Skeletal muscle cell (primary cell): ENCODE data around the gene MICU2.

Experiments
- DNase-seq: peaks from one replicate; pipeline ENCODE4 v3.0.0-alpha.2; 2010; ENCODE audit warnings: low read depth
- H3K4me3 ChIP-seq: 2 replicates; pipeline ENCODE4 v1.5.1; 2011; ENCODE audit warnings: low read depth, mild to moderate bottlenecking, control low read depth, low read length, moderate library complexity

Gene MICU2

DNA sequence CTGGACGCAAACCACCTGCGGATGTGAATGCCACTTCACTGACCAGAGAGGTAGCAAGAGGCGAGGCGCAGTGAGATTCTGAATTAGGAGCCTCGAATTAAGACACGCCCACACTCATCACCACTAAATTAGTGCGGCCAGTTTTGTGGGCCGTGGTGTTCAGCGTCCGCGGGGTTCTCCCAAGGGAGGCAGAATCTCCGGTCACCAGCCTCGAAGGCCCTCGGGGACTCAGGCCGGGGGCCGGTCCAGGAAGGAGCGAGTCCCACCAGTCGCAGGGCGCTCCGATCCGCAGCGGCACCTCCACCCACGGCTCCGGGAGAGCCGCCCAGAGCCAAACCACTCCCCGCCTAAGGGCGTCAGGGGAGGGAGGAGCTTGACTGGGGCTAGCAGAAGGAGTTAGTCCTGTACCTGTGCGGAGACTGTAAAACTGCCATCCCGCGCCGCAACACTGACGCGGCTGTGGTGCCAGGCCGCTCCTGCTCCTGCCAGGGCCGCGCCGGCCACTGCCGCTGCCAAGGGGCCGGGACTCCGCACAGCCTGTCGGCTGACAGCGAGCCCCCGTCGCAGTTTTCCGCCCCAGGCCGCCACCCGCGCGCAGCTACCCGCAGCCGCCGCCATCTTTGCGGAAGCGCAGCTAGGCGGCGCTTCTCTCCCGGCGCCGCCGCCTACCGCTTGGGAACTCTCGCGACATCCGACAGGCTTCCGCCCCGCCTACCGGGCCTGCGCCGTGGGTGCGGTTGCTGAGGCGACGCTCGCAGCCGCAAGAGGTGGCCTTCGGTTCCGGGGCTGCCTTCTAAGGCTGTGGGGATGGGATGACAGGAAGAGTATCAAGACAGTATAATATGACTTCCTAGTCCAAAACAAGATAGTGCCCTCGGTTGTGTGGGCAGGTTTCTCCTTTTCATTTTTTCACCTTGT, at the start of gene MICU2:
TSS of gene MICU2 (minus strand) at position 640 of the 918 bp plus-strand sequence. CDS start at position 618, 22 bp downstream.
- H3K4me3 ChIP-seq = peak within 1 kb of the TSS; percentile 91
- peak; percentile 83 for DNase-seq

- no peak overlapping the region for H3K4me3 ChIP-seq
- DNase-seq = no peak
Measured at GRCh38 chr13:21641629-21642028, 37.7 kb upstream of the MICU2 start.

- DNase-seq = no peak
- H3K4me3 ChIP-seq = no peak overlapping the region
Measured at GRCh38 chr13:21639561-21639960, 35.6 kb upstream of the MICU2 start.

DNA sequence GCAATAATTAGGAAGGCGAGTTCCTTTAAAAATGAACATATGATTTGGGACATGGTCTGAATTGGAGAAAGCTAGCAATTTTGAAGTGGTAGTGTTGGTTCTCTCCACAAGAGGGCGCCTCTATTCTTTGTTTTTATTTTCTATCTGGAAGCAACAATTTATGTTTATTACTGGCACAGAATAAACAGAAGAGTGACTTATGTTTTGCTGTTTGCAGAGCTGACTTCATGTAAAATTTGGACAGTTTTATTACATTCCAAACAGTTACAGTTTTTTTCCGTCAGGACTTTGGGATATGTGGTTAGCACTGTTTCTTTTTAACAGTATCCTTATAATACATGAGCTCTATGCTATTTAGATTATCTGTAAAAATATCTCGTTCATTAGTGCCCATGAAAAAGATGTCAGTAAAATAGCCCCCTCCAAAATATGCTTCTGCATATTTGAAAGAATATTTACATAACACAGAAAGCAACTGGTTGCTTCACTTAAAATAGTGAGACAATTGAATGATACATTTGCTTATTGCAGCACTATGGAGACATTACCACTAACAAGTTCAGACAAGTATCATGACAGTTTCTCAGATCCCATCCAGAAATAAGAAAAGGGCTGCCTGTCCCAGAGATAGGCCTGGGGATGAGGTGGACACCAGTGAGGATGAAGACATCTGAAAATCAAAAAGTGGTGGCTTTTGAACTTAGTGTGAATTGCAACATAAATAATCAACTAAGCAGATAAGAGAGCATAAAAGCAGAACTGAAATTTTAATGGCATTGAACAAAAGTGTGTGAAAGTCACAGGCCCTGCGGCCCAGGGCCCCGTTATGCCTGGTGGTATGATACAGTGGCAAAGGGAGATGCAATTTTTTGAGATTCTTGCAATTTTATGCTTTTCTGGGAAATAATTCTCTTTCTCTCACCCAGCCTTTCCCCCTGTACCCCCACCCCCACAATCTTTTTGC, 34.6 kb upstream of the MICU2 start:
- DNase-seq = no peak
- no peak overlapping the region for H3K4me3 ChIP-seq

DNA sequence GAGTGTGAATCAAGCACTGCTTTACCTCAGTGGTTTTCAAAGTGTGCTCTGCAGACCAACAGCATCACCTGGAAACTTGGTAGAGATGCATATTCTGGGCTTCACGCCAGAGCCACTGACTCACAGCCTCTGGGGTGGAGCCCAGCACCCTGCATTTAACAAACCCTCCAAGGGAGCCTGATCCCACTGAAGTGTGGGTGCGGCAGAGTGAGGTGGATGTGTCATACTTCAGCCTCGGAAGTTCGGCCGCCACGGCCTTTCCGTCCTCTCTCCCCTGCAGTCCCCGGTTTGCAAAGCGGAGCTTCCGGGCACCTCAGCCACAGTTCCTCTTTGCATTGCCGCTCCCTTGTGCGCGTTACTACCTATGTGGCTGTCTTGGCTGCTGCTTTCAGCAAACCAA, 33.3 kb upstream of the MICU2 start:
- H3K4me3 ChIP-seq = no peak overlapping the region
- DNase-seq = no peak

DNA sequence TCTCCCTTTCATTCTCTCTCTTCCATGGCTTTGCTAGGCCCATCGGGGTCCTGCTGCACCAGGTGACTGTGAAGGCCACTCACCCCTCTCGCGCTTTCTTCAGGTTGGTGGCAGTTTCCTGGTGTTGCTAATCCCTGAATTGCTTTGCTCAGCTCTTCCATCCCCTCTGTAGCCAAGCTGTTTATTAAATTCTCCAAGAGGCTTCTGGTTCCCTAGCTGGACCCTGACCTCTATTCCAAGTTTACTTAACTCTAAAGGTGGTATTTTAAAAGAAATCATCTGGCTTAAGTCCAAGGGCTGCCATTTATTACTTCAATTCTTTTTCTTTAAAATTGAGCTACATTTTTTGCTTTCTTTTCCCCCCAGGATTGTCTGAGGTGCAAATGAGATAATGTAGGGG, 32.7 kb upstream of the MICU2 start:
- no peak overlapping the region for H3K4me3 ChIP-seq
- DNase-seq = no peak

GRCh38 chr13:21632196-21632595, 28.2 kb upstream of the MICU2 start:
- no peak overlapping the region for H3K4me3 ChIP-seq
- no peak for DNase-seq

DNA sequence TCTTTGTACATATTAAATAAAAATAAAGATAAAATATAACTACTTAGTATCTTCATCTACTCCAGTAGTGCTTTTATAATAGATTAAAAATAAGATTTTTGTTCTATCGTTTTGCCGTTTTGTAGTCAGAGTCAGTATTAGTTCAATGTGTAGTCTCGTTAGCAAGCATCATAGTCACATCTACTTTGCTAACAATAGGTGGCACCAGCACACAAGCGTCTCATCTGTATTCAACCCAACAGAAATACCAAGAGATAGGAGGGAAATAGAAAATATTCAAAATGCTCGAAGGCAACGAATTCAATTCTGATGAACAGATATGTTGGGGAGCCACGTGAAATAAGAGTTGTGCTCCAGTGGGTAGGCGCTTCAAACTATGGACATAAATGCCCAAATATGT, 21.4 kb upstream of the MICU2 start:
- H3K4me3 ChIP-seq = no peak overlapping the region
- no peak for DNase-seq

DNA sequence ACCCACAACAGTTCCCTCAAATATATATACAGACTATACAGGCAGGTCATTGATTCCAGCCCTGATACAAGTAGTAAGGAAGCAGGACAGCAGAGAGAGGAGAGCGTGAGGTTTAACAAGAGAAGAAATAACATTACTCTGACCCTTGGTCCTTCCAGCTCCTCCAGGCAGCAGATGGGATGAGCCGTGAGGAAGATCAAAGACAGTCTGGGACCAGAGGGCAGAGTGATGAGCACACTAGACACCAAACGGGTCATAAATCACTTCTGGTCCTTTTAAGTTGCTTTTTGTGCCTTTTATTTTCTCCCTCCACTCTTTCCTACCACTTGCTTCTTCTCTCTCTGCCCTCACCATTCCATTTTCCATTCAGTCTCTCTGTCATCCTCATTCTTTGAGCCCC, 16.9 kb upstream of the MICU2 start:
- DNase-seq = no peak
- H3K4me3 ChIP-seq = no peak overlapping the region

- no peak for DNase-seq
Measured at GRCh38 chr13:21619633-21620220, 15.8 kb upstream of the MICU2 start.

DNA sequence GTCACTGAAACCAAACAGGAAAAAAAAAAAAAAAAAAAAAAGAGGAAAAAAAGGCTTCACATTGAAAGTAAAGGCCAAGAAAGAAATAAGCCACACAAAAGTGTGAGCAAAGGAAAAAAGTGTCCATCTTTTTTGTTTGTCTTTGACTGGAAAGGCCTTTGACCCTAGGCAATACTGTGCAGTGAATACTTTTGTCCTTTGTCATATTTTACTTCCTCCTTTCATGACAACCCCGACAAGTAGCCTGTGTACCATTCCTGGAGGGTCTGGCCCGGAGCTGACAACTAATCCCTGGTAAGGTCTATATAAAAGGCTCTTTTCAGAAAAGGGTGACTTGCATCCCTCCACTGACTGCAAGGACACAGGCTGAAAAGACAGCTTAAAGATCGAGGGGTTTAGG, 12.9 kb upstream of the MICU2 start:
- no peak for DNase-seq
- H3K4me3 ChIP-seq = no peak overlapping the region

More at GRCh38 chr13:21619633-21620220, 15.8 kb upstream of the MICU2 start:
- H3K4me3 ChIP-seq = no peak overlapping the region

DNA sequence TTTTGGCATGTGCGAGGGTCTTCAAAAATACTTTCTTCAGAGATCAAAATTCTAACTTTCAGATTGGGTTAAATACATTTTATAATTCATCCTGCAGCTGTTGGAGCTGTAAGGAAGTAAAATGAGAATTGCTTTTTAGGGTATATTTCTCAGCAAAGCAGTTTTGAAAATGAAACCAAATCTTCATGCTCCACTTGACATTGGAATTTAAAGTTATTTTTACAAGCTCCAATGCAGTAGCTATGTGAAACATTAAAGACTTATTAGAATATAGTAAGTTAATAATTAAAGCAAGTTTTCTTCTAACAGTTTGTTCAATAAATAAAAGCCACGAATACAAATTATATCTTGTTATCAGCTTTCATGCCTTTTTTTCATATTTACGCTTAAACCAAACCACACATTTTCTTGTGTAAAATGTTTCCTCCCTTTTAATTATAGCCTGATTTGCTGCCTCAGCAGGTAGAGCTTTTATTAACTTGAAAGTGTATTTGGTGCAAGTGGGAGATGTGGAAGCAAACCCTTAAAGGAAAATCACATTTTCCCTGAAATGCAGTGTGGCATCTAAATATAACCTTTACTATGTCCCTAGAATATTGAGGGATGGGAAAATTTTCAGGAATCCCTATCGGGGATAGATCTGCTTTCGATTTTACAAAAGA, 12.4 kb upstream of the MICU2 start:
- no peak overlapping the region for H3K4me3 ChIP-seq
- no peak for DNase-seq

GRCh38 chr13:21615427-21615826, 11.5 kb upstream of the MICU2 start:
- H3K4me3 ChIP-seq = no peak overlapping the region
- no peak for DNase-seq

- no peak overlapping the region for H3K4me3 ChIP-seq
- no peak for DNase-seq
Measured at GRCh38 chr13:21613791-21614190, 9.8 kb upstream of the MICU2 start.

- DNase-seq = no peak
- H3K4me3 ChIP-seq = no peak overlapping the region
Measured at GRCh38 chr13:21611385-21611784, 7.4 kb upstream of the MICU2 start.

DNA sequence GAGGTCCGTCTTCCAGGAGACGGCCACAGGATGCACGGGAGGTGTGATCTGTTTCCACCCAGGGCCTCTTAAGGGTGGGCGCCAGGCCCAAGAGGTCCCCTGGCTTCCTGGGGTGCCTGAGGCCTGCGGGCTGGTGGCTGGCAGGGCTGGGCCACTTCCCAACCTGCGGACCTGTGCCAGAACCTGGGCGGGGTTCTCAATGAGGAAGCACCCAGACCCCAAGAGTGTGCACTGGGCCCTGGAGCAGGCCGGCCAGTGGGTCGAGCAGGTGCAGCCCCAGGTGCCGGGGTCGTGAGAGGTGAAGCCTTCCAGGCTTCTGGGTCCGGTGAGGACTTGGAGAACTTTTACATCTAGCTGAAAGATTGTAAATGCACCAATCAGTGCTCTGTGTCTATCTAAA, 6.7 kb upstream of the MICU2 start:
- no peak overlapping the region for H3K4me3 ChIP-seq
- DNase-seq = no peak

DNA sequence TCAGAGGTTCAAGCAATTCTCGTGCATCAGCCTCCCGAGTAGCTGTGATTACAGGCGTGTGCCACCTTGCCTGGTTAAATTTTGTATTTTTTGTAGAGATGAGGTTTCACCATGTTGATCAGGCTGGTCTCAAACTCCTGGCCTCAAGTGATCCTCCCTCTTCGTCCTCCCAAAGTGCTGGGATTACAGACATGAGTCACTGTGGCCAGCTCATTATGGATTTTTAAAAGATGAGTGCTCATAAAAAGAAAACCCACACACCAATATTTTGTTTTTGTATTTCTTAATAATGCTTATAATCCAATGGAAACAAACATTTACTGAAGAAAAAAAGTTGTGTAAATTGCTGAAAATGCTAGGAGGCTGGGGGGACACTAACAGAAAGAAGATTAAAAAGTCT, 5.0 kb upstream of the MICU2 start:
- H3K4me3 ChIP-seq = no peak overlapping the region
- DNase-seq = no peak

- no peak overlapping the region for H3K4me3 ChIP-seq
- no peak for DNase-seq
Measured at GRCh38 chr13:21606796-21607195, 2.8 kb upstream of the MICU2 start.

GRCh38 chr13:21606251-21606650, 2.3 kb upstream of the MICU2 start:
- no peak for DNase-seq
- no peak overlapping the region for H3K4me3 ChIP-seq
